ENCODE results near the gene MMP12. TPM values are rescaled to one million over a fixed set of nuclear protein-coding genes. Genes with fewer than 3 reads are reported as not detected.

The MMP12 gene
- total and polyA plus RNA-seq, 8 donors, result 0.71 TPM; not detected in 7

- H3K9me3 ChIP-seq, result no peaks in the 10 kb centered on the region
- no peaks in the 10 kb centered on the region for H3K27me3 ChIP-seq
- H3K4me1 ChIP-seq, result no peaks in the 10 kb centered on the region
- no peak for TF ChIP-seq CTCF (IDR thresholded peaks at IDR 0.05)
- H3K4me3 ChIP-seq, result no peak overlapping the region
- no peak for DNase-seq
- no peak overlapping the region for H3K27ac ChIP-seq
- no peak for ATAC-seq
- intact Hi-C loops (cut with DNase I), result no loop called here
- no peaks in the 10 kb centered on the region for H3K36me3 ChIP-seq
Observed at GRCh38 chr11:102868339-102868738, 6.4 kb downstream of the MMP12 start.

- H3K4me3 ChIP-seq, result no peak overlapping the region
- DNase-seq (no peak), ATAC-seq (peak; percentile 65)
- H3K27me3 ChIP-seq, result no peaks in the 10 kb centered on the region
- no peak for TF ChIP-seq CTCF (IDR thresholded peaks at IDR 0.05)
- H3K36me3 ChIP-seq, result no peaks in the 10 kb centered on the region
- intact Hi-C loops (cut with DNase I), result no loop called here
- no peaks in the 10 kb centered on the region for H3K4me1 ChIP-seq
- no peaks in the 10 kb centered on the region for H3K9me3 ChIP-seq
- no peak overlapping the region for H3K27ac ChIP-seq
Observed at GRCh38 chr11:102864724-102865123, 10.1 kb downstream of the MMP12 start.

- no peak for TF ChIP-seq CTCF (IDR thresholded peaks at IDR 0.05)
- Histone ChIP-seq H3K4me1 (no peaks in the 10 kb centered on the region), H3K9me3 (no peaks in the 10 kb centered on the region), H3K27ac (no peak overlapping the region), H3K27me3 (no peaks in the 10 kb centered on the region), H3K4me3 (no peak overlapping the region), H3K36me3 (no peaks in the 10 kb centered on the region)
- no peak for ATAC-seq
- DNase-seq, result no peak
- intact Hi-C loops (cut with DNase I), result no loop called here
Observed at GRCh38 chr11:102853956-102854355, 20.8 kb downstream of the MMP12 start.

- no peak for TF ChIP-seq CTCF (IDR thresholded peaks at IDR 0.05)
- no peaks in the 10 kb centered on the region for H3K9me3 ChIP-seq
- no peaks in the 10 kb centered on the region for H3K36me3 ChIP-seq
- H3K4me1 ChIP-seq, result no peaks in the 10 kb centered on the region
- H3K4me3 ChIP-seq, result no peak overlapping the region
- no peak overlapping the region for H3K27ac ChIP-seq
- no peaks in the 10 kb centered on the region for H3K27me3 ChIP-seq
- ATAC-seq, result no peak
- intact Hi-C loops (cut with DNase I), result no loop called here
- no peak for DNase-seq
Observed at GRCh38 chr11:102853055-102853454, 21.7 kb downstream of the MMP12 start.

- no peak for ATAC-seq
- no peaks in the 10 kb centered on the region for H3K36me3 ChIP-seq
- no peak overlapping the region for H3K4me3 ChIP-seq
- H3K4me1 ChIP-seq, result no peaks in the 10 kb centered on the region
- no peak for DNase-seq
- TF ChIP-seq CTCF (IDR thresholded peaks at IDR 0.05), result no peak
- no peaks in the 10 kb centered on the region for H3K9me3 ChIP-seq
- H3K27ac ChIP-seq, result no peak overlapping the region
- intact Hi-C loops (cut with DNase I), result no loop called here
- H3K27me3 ChIP-seq, result no peaks in the 10 kb centered on the region
Observed at GRCh38 chr11:102850973-102851745, 23.6 kb downstream of the MMP12 start.
